DND-41 (cell line): ENCODE results near the gene FABP3.
A peak's percentile ranks its signal among the peaks of the same experiment; 100 is the strongest.

Source experiments
- ATAC-seq: fragments of 200-7000 bp; cut with Tn5 transposase; 3 replicates; pipeline ENCODE4 v1.9.1; 2021; ENCODE audit warnings: low read depth; ENCODE audit not compliant: insufficient read depth
- DNase-seq: peaks from one replicate; pipeline ENCODE4 v3.0.0-alpha.2; 2020
- H2AFZ ChIP-seq: 2 replicates; pipeline ENCODE4 v1.6.0; 2012; ENCODE audit warnings: low read depth, low read length
- H3K27ac ChIP-seq: 2 replicates; pipeline ENCODE4 v1.5.1; 2012; ENCODE audit warnings: low read length, inconsistent platforms
- H3K27me3 ChIP-seq: fragments of 200-600 bp; sonication (generic); 2 replicates; pipeline ENCODE4 v1.6.0; 2012; ENCODE audit warnings: low read length, mild to moderate bottlenecking, inconsistent platforms; ENCODE audit not compliant: insufficient read depth, poor library complexity
- H3K36me3 ChIP-seq: 2 replicates; pipeline ENCODE4 v1.5.1; 2012; ENCODE audit warnings: low read length, inconsistent platforms; ENCODE audit not compliant: insufficient read depth
- H3K4me1 ChIP-seq: 2 replicates; pipeline ENCODE4 v1.5.1; 2012; ENCODE audit warnings: mild to moderate bottlenecking, low read length; ENCODE audit not compliant: insufficient read depth
- H3K4me2 ChIP-seq: 2 replicates; pipeline ENCODE4 v1.6.0; 2012; ENCODE audit warnings: mild to moderate bottlenecking, moderate library complexity, low read length, inconsistent platforms; ENCODE audit not compliant: insufficient read depth
- H3K4me3 ChIP-seq, 2 experiments: fragments of 200-600 bp in 1 of 2; shearing (Covaris generic) in 1 of 2; 2 replicates each; pipeline ENCODE4 v1.5.1; 2012 to 2016; ENCODE audit warnings: inconsistent platforms in 2 of 2, low read length in 2 of 2, mild to moderate bottlenecking in 2 of 2, low read depth in 1 of 2, moderate library complexity in 1 of 2
- H3K79me2 ChIP-seq: 2 replicates; pipeline ENCODE4 v1.6.0; 2012; ENCODE audit warnings: low read length, inconsistent platforms; ENCODE audit not compliant: insufficient read depth
- H3K9ac ChIP-seq: 2 replicates; pipeline ENCODE4 v1.6.0; 2012; ENCODE audit warnings: low read depth, mild to moderate bottlenecking, inconsistent platforms, low read length, moderate library complexity
- H3K9me3 ChIP-seq: 2 replicates; pipeline ENCODE4 v1.5.1; 2012; ENCODE audit warnings: low read length, moderate library complexity, mild to moderate bottlenecking, inconsistent platforms; ENCODE audit not compliant: insufficient read depth, severe bottlenecking
- H4K20me1 ChIP-seq: 2 replicates; pipeline ENCODE4 v1.6.0; 2012; ENCODE audit warnings: low read length; ENCODE audit not compliant: insufficient read depth
- EZH2 ChIP-seq: IDR thresholded peaks from 3 replicates; pipeline ENCODE4 v1.6.1; 2012; ENCODE audit warnings: borderline replicate concordance, low read depth, mild to moderate bottlenecking, moderate library complexity, low read length, inconsistent platforms; ENCODE audit not compliant: severe bottlenecking
- TF ChIP-seq, protein P1 (sequence below): IDR thresholded peaks from 2 replicates; pipeline ENCODE4 v1.5.1; 2012; ENCODE audit warnings: borderline replicate concordance, low read length, moderate library complexity, mild to moderate bottlenecking; ENCODE audit not compliant: poor library complexity, severe bottlenecking; ENCODE audit errors: extremely low read depth

FABP3 gene

GRCh38 chr1:31412732-31413404 lies 40.0 kb upstream of the FABP3 start, which contains the start of gene SERINC2:
Gene SERINC2 (plus strand): TSS chr1:31413213. CDS start chr1:31413266, 53 bp downstream.
- H3K27me3 ChIP-seq = peaks cover 40% of the 10 kb centered on the region
- ATAC-seq (peak; percentile 55), DNase-seq (no peak)
- no peak within 1 kb of the TSS for H3K27ac ChIP-seq
- H3K9me3 ChIP-seq = no peaks in the 10 kb centered on the region
- no peaks in the 10 kb centered on the region for H4K20me1 ChIP-seq
- no peaks in the 10 kb centered on the region for H3K36me3 ChIP-seq
- peak within 1 kb of the TSS in 1 of 2 experiments; percentile 40; a peak in 2 of 4 replicates for H3K4me3 ChIP-seq
- H3K9ac ChIP-seq = peak within 1 kb of the TSS; percentile 47; the same call in 1 of the 2 replicates
- no peaks in the 10 kb centered on the region for H3K79me2 ChIP-seq
- TF ChIP-seq, protein P1, sequence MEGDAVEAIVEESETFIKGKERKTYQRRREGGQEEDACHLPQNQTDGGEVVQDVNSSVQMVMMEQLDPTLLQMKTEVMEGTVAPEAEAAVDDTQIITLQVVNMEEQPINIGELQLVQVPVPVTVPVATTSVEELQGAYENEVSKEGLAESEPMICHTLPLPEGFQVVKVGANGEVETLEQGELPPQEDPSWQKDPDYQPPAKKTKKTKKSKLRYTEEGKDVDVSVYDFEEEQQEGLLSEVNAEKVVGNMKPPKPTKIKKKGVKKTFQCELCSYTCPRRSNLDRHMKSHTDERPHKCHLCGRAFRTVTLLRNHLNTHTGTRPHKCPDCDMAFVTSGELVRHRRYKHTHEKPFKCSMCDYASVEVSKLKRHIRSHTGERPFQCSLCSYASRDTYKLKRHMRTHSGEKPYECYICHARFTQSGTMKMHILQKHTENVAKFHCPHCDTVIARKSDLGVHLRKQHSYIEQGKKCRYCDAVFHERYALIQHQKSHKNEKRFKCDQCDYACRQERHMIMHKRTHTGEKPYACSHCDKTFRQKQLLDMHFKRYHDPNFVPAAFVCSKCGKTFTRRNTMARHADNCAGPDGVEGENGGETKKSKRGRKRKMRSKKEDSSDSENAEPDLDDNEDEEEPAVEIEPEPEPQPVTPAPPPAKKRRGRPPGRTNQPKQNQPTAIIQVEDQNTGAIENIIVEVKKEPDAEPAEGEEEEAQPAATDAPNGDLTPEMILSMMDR = no peak
- TF ChIP-seq EZH2 = no peak
- H3K4me1 ChIP-seq = peaks cover 12% of the 10 kb centered on the region
- H2AFZ ChIP-seq = 0 out of 2 replicates have a peak within 1 kb of the TSS, but pooled peaks have one; percentile 40
- peak within 1 kb of the TSS; percentile 67 for H3K4me2 ChIP-seq

DNA sequence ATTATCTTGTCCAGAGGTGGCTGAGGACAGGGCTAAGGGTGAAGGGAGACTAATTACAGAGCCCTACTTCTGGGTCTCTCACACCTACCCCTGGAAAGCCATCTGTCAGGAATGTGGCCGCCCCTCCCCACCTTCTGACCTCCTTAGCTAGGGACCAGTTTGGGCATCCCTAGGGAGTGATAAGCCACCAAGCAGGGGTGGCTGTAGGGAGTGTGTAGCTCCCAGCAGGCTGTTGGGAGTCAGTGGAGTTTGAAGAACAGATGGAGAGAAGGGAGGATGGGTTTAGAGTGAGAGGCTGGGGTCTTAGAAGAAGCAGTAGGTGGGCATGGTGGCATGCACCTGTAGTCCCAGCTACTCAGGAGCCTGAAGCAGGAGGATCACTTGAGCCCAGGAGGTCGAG lies 39.3 kb upstream of the FABP3 start:
- H3K9ac ChIP-seq = no peak overlapping the region
- no peaks in the 10 kb centered on the region for H4K20me1 ChIP-seq
- no peak overlapping the region for H2AFZ ChIP-seq
- H3K27ac ChIP-seq = no peak overlapping the region
- H3K4me3 ChIP-seq = no peak overlapping the region
- no peaks in the 10 kb centered on the region for H3K36me3 ChIP-seq
- H3K27me3 ChIP-seq = peaks cover 40% of the 10 kb centered on the region
- H3K79me2 ChIP-seq = no peaks in the 10 kb centered on the region
- TF ChIP-seq, protein P1 = no peak
- TF ChIP-seq EZH2 = no peak
- H3K4me2 ChIP-seq = no peak overlapping the region
- peaks cover 12% of the 10 kb centered on the region for H3K4me1 ChIP-seq
- DNase-seq = no peak
- no peaks in the 10 kb centered on the region for H3K9me3 ChIP-seq
- ATAC-seq = 0 out of 3 replicates have a peak, but pooled peaks have one; percentile 32

DNA sequence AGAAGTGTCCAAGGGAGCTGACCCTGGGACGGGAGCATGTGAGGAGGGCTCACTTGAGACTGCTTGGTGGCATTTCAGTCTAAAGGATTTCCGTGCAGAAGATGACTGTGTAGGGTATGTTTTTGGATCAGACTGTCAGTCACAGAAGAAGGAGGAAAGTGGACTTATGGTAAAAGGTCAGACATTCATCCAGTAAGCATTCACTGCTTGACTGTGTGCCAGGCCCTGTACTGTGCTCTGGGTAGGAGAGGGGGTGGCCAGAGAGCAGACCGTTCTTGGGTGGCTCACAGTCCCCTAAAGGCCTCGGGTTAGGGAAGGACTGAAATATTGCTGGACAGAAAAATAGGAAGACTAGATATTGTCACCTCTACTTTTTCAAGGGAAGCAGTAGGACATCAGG lies 38.0 kb upstream of the FABP3 start:
- no peaks in the 10 kb centered on the region for H3K79me2 ChIP-seq
- no peak for DNase-seq
- no peak for ATAC-seq
- no peak overlapping the region for H2AFZ ChIP-seq
- no peaks in the 10 kb centered on the region for H4K20me1 ChIP-seq
- no peak overlapping the region for H3K27ac ChIP-seq
- H3K4me1 ChIP-seq = peaks cover 12% of the 10 kb centered on the region
- H3K36me3 ChIP-seq = no peaks in the 10 kb centered on the region
- TF ChIP-seq, protein P1 = no peak
- TF ChIP-seq EZH2 = no peak
- H3K4me3 ChIP-seq = no peak overlapping the region
- no peaks in the 10 kb centered on the region for H3K9me3 ChIP-seq
- H3K4me2 ChIP-seq = no peak overlapping the region
- H3K9ac ChIP-seq = no peak overlapping the region
- peaks cover 40% of the 10 kb centered on the region for H3K27me3 ChIP-seq
